Measurements from ENCODE around the gene EAF2. TPM values are rescaled to one million over a fixed set of nuclear protein-coding genes. Genes with fewer than 3 reads are reported as not detected.
A peak's percentile ranks its signal among the peaks of the same experiment; 100 is the strongest.

EAF2 gene
- total RNA-seq, 1 donor from 2014 or later: 2.4 TPM

DNA sequence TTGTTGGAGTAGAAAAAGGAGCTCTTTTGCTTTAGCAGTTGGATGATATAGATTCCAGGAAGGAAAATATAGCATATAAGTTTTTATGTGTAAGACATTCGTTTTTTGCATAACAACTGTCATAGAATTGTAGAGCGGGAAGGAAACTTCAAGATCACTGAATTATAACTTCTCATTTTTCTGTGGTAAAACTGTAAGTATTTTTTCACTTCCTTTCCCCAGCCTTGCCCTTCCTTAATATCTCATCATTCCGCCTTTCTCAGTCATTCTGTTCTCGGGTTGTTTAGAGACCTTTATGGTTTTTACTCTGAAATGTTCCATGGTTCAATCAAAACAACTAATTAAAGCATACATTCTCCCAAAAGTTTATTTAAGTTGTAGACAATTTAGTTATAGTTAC, 1.1 kb downstream of the EAF2 start:
- TF ChIP-seq, protein P1, sequence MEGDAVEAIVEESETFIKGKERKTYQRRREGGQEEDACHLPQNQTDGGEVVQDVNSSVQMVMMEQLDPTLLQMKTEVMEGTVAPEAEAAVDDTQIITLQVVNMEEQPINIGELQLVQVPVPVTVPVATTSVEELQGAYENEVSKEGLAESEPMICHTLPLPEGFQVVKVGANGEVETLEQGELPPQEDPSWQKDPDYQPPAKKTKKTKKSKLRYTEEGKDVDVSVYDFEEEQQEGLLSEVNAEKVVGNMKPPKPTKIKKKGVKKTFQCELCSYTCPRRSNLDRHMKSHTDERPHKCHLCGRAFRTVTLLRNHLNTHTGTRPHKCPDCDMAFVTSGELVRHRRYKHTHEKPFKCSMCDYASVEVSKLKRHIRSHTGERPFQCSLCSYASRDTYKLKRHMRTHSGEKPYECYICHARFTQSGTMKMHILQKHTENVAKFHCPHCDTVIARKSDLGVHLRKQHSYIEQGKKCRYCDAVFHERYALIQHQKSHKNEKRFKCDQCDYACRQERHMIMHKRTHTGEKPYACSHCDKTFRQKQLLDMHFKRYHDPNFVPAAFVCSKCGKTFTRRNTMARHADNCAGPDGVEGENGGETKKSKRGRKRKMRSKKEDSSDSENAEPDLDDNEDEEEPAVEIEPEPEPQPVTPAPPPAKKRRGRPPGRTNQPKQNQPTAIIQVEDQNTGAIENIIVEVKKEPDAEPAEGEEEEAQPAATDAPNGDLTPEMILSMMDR (IDR thresholded peaks at IDR 0.05): no peak
- H3K27ac Mint-ChIP-seq (ENCODE audit: unreplicated experiment): no peak overlapping the region
- peaks cover 9% of the 10 kb centered on the region for H3K27me3 Mint-ChIP-seq (ENCODE audit: unreplicated experiment)
- peaks cover 3% of the 10 kb centered on the region for H3K36me3 Mint-ChIP-seq (ENCODE audit: unreplicated experiment)
- DNase-seq (ENCODE audit: extremely low spot score, unreplicated experiment): no peak
- peak overlapping the region; percentile 42 for H3K4me3 Mint-ChIP-seq (ENCODE audit: unreplicated experiment)
- H3K4me1 Mint-ChIP-seq (ENCODE audit: unreplicated experiment): peaks cover 21% of the 10 kb centered on the region
- no peaks in the 10 kb centered on the region for H3K9me3 Mint-ChIP-seq (ENCODE audit: unreplicated experiment)

DNA sequence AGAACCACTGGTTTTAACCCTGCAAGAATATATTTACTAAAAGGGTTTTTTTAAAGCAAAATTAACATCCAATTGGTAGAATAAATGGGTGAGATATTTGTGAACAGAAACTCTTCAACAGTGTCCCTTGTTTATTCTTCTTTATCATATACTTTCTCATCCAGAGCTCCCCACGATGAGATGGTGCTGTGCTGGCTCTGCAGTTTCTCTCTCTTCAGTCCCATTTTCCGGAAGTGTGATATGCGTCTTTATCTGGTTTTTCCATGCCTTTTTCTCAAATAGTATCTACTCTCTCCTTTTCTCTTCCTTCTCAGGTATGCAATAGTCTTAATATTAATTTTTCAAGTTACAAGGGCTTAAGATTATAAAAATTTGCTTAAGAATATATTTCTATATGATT, 1.5 kb downstream of the EAF2 start:
- Mint-ChIP-seq H3K4me3 (ENCODE audit: unreplicated experiment) (peak overlapping the region; percentile 42), H3K9me3 (ENCODE audit: unreplicated experiment) (no peaks in the 10 kb centered on the region), H3K27ac (ENCODE audit: unreplicated experiment) (no peak overlapping the region), H3K4me1 (ENCODE audit: unreplicated experiment) (peaks cover 21% of the 10 kb centered on the region), H3K36me3 (ENCODE audit: unreplicated experiment) (peaks cover under 1% of the 10 kb centered on the region), H3K27me3 (ENCODE audit: unreplicated experiment) (peaks cover 9% of the 10 kb centered on the region)
- no peak for DNase-seq (ENCODE audit: extremely low spot score, unreplicated experiment)
- TF ChIP-seq, protein P1 (IDR thresholded peaks at IDR 0.05): no peak

DNA sequence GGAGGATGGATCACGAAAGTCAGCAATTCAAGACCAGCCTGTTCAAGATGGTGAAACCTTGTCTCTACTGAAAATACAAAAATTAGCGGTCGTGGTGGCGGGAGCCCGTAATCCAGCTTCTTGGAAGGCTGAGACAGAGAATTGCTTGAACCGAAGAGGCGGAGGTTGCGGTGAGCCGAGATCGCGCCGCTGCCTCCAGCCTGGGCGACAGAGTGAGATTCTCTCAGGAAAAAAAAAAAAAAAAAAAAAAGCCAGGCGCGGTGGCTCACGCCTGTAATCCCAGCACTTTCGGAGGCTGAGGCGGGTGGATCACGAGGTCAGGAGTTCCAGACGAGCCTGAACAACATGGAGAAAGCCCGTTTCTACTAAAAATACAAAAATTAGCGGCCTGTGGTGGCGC, 5.0 kb downstream of the EAF2 start:
- Mint-ChIP-seq H3K4me3 (ENCODE audit: unreplicated experiment) (no peak overlapping the region), H3K36me3 (ENCODE audit: unreplicated experiment) (no peaks in the 10 kb centered on the region), H3K27ac (ENCODE audit: unreplicated experiment) (no peak overlapping the region), H3K27me3 (ENCODE audit: unreplicated experiment) (peaks cover 9% of the 10 kb centered on the region), H3K9me3 (ENCODE audit: unreplicated experiment) (no peaks in the 10 kb centered on the region), H3K4me1 (ENCODE audit: unreplicated experiment) (peaks cover 8% of the 10 kb centered on the region)
- TF ChIP-seq, protein P1 (IDR thresholded peaks at IDR 0.05): no peak
- no peak for DNase-seq (ENCODE audit: extremely low spot score, unreplicated experiment)

DNA sequence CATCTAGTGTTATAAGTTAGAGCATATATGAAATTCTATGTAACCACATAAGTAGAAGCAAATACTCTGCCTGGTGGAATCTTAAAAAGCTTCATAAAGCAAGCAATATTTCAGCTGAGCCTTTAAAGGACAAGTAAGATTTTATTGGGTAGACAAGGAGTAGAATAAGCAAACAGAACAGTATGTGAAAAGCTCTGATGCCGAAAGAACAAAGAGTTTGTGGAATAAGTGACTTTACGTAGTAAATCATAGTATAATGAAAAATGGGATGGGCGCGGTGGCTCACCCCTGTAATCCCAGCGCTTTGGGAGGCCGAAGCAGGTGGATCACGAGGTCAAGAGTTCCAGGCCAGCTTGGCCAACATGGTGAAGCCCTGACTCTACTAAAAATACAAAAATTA, 9.9 kb downstream of the EAF2 start:
- no peaks in the 10 kb centered on the region for H3K4me1 Mint-ChIP-seq (ENCODE audit: unreplicated experiment)
- TF ChIP-seq, protein P1 (IDR thresholded peaks at IDR 0.05): no peak
- no peak overlapping the region for H3K4me3 Mint-ChIP-seq (ENCODE audit: unreplicated experiment)
- H3K27me3 Mint-ChIP-seq (ENCODE audit: unreplicated experiment): no peaks in the 10 kb centered on the region
- no peaks in the 10 kb centered on the region for H3K36me3 Mint-ChIP-seq (ENCODE audit: unreplicated experiment)
- no peaks in the 10 kb centered on the region for H3K9me3 Mint-ChIP-seq (ENCODE audit: unreplicated experiment)
- DNase-seq (ENCODE audit: extremely low spot score, unreplicated experiment): no peak
- no peak overlapping the region for H3K27ac Mint-ChIP-seq (ENCODE audit: unreplicated experiment)

DNA sequence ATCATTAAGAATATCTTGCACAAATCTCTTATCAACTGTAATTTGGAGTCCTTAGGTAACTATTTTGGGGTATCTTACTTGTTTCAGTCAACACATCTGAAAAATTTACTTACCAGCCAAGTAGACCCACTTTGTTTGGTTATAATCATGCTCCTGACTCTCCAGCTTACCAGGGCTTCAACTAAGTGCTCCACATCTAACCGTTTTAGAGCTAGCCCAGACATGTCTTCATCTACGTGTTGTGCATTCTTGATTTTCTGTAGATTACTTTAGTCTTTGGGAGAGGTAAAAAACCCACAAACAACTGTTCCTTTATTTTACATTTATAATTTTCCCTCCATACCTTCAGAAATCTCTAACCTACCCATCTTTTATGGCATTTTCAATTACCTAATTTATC, 17.2 kb downstream of the EAF2 start:
- TF ChIP-seq, protein P1 (IDR thresholded peaks at IDR 0.05): no peak
- no peak overlapping the region for H3K4me3 Mint-ChIP-seq (ENCODE audit: unreplicated experiment)
- H3K27ac Mint-ChIP-seq (ENCODE audit: unreplicated experiment): no peak overlapping the region
- H3K9me3 Mint-ChIP-seq (ENCODE audit: unreplicated experiment): no peaks in the 10 kb centered on the region
- no peak for DNase-seq (ENCODE audit: extremely low spot score, unreplicated experiment)
- no peaks in the 10 kb centered on the region for H3K27me3 Mint-ChIP-seq (ENCODE audit: unreplicated experiment)
- H3K4me1 Mint-ChIP-seq (ENCODE audit: unreplicated experiment): no peaks in the 10 kb centered on the region
- no peaks in the 10 kb centered on the region for H3K36me3 Mint-ChIP-seq (ENCODE audit: unreplicated experiment)

Measured in osteocyte (in vitro differentiated cells).